GM11168 (cell line): ENCODE data around the gene OR51B2.

Experiments used
- in situ Hi-C: fragments of 300-500 bp; cut with MboI; formaldehyde crosslinking; loops from one replicate; pipeline ENCODE4 v1.12.0; 2022; ENCODE audit warnings: low sequenced_read_pairs; ENCODE audit not compliant: unreplicated experiment

Gene OR51B2

GRCh38 chr11:5285703-5286340 lies 38.3 kb downstream of the OR51B2 start:
- in situ Hi-C loops: no loop called here

- in situ Hi-C loops: no loop called here
Observed at GRCh38 chr11:5284637-5285036, 39.5 kb downstream of the OR51B2 start.

DNA sequence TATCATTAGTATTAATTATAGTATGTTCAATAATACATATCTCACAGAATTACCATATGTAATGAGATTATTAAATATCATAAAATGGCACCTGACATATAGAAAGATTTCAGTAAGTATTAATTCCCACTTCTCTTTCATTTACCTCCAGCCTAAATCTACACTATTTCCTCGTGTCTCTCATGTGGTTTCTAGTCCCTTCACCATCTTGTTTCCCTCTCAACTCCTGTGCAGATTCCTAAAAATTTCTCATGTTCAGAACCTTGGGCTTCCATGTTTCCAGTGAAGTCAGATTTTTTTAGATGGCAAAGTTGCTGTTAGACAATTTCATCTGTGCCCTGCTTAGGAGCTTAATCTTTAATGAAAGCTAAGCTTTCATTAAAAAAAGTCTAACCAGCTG lies 40.2 kb downstream of the OR51B2 start:
- in situ Hi-C loops: no loop called here

- in situ Hi-C loops: no loop called here
Observed at GRCh38 chr11:5283086-5283485, 41.0 kb downstream of the OR51B2 start.

- in situ Hi-C loops: no loop called here
Observed at GRCh38 chr11:5282628-5283027, 41.5 kb downstream of the OR51B2 start.

GRCh38 chr11:5281596-5281995 lies 42.5 kb downstream of the OR51B2 start:
- in situ Hi-C loops: no loop called here

DNA sequence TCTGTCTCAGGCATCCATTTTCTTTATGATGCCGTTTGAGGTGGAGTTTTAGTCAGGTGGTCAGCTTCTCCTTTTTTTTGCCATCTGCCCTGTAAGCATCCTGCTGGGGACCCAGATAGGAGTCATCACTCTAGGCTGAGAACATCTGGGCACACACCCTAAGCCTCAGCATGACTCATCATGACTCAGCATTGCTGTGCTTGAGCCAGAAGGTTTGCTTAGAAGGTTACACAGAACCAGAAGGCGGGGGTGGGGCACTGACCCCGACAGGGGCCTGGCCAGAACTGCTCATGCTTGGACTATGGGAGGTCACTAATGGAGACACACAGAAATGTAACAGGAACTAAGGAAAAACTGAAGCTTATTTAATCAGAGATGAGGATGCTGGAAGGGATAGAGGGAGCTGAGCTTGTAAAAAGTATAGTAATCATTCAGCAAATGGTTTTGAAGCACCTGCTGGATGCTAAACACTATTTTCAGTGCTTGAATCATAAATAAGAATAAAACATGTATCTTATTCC lies 43.5 kb downstream of the OR51B2 start:
- in situ Hi-C loops: no loop called here

- in situ Hi-C loops: no loop called here
Observed at GRCh38 chr11:5279471-5280090, 44.5 kb downstream of the OR51B2 start.

DNA sequence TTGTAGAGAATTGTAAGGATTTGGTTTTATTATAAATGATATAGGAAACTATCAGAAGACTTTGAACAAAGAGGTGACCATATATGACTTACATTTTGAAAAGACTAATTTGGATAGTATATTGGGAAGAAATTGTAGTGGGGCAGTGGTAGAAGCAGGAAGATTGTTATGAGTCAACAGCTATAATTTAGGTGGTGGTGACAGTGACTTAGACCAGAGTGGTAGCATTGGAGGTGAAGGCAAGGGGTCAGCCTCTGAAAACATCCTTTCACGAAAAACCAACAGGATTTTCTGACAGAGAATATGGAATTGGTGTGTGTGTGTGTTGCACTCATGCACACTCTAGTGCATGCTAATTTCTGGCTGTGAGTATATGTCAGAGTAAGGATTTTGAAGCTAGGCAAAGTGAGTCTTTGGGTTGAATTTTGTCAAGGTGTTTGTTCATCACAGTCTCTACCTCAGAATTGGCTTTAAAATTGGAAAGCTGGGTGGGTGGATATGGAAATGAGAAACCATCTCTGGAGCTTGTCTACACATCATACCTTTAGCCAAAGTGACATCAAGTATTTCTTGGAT lies 46.2 kb downstream of the OR51B2 start:
- in situ Hi-C loops: no loop called here

DNA sequence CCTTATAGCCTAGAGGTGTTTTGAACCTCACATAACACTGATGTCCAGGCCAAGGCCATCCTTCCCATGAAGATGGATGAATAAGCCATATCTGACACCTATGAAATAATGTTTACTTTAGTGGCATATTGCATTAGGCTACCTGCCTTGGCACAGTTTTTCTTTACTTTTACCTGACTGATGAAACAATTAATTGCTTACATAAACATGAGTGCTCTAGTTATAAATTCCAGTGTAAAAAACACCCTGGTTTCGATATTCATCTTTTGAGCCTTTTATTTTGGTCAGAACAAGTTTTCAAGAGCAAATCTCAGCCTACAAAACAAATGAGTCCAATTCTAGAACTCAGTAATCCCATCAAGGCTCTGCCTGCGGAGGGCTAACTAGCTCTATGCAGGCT lies 47.4 kb downstream of the OR51B2 start:
- in situ Hi-C loops: no loop called here

DNA sequence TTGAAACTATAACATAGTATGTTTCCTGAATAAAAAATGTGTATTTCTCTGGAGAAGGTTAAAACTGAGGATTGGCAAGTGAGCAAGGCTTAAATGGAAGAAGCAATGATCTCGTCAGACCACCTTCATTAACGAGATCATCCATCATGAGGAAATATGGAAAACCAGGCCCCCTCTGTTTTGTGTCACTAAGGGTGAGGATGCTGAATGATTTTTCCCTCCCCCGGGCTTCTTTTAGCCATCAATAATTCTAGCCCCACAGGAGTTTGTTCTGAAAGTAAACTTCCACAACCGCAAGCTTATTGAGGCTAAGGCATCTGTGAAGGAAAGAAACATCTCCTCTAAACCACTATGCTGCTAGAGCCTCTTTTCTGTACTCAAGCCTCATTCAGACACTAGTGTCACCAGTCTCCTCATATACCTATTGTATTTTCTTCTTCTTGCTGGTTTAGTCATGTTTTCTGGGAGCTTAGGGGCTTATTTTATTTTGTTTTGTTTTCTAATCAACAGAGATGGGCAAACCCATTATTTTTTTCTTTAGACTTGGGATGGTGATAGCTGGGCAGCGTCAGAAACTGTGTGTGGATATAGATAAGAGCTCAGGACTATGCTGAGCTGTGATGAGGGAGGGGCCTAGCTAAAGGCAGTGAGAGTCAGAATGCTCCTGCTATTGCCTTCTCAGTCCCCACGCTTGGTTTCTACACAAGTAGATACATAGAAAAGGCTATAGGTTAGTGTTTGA lies 48.6 kb downstream of the OR51B2 start:
- in situ Hi-C loops: no loop called here

DNA sequence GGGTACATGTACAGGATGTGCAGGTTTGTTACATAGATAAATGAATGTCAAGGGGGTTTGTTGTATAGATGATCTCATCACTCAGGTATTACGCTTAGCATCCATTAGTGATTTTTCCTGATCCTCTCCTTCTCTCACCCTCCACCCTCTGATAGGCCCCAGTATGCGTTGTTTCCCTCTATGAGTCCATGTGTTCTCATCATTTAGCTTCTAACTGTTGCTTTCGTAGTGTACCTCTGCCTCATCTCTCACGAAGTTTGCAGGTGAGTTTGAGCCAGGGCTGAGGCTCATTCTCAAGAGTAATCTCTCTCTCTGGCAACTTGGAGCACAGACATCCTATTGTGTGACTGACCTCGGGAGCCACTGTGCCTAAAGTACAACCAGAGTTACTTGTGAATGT lies 49.7 kb downstream of the OR51B2 start:
- in situ Hi-C loops: no loop called here
